HG02840 (cell line): ENCODE data around the gene KCNMA1.

Experiments used
- ATAC-seq: cut with Tn5 transposase; IDR thresholded peaks from one replicate; pipeline ENCODE4 v1.9.1; 2021; ENCODE audit warnings: mild to moderate bottlenecking, moderate library complexity, moderate number of reproducible peaks; ENCODE audit not compliant: unreplicated experiment, low FRiP score

Gene KCNMA1

GRCh38 chr10:77187376-77187999 lies 450.1 kb downstream of the KCNMA1 start:
- ATAC-seq: no peak

- ATAC-seq: no peak
Measured at GRCh38 chr10:77186936-77187335, 450.7 kb downstream of the KCNMA1 start.

DNA sequence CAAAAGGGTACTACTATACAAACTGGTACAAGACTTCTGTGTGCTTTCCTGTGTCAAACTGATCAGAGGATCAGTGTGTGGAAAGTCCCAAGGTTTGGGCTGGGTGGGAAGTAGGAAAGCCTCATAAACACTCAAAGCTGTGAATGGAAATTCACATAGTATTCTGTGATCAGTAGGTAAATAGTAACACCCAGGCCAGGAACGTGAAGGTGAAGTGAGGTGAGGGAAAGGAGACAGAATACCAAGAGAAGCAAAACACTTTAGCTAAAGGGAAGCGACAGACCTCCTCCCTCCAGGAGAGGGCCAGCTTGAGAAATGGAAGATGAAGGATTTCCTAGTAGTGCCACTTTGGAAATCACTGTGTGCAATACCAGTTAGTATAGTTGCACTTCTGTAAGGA lies 451.9 kb downstream of the KCNMA1 start:
- ATAC-seq: no peak

DNA sequence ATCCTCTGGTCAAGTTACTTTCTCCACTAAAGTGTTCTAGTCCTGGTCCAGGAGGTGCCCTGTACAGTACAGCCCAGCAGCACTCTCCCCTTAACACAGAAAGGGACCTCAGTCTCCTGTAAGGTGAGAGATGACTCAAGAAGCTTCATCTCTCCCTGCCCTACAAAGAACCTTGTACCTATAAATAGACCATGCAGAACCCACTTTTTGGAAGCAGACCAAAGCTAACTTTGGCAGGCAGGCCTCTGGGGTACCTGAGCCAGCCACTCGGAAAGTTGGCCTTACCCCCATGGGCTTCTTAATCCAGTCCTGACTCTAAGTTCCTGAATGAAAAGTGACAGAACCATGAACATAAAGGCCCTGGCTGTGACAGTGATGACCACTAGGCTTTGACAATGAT lies 454.8 kb downstream of the KCNMA1 start:
- ATAC-seq: no peak

GRCh38 chr10:77180794-77181193 lies 456.8 kb downstream of the KCNMA1 start:
- no peak for ATAC-seq

DNA sequence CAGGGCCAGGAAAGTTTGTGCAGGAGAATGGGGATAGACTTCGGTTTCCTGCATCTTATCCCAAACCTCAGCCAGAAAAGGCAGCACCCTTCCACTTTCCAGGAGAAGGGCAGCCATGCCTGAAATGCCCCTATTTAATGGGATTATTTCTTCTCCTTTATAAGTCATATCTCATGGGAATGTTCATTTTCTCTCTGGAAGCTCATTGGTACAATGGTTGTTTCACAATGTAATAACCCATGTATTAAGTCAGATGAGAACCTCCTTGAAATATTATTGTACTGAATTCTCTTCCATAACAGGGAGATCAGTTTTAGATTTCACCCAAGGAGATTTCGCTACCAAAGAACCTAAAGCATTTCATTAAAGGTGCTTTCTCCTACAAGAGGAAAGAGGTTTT lies 457.5 kb downstream of the KCNMA1 start:
- ATAC-seq: no peak

GRCh38 chr10:77179015-77179695 lies 458.5 kb downstream of the KCNMA1 start:
- ATAC-seq: no peak

- no peak for ATAC-seq
Measured at GRCh38 chr10:77177589-77177988, 460.0 kb downstream of the KCNMA1 start.

GRCh38 chr10:77177161-77177560 lies 460.4 kb downstream of the KCNMA1 start:
- ATAC-seq: no peak

- ATAC-seq: no peak
Measured at GRCh38 chr10:77176232-77176631, 461.4 kb downstream of the KCNMA1 start.

- ATAC-seq: no peak
Measured at GRCh38 chr10:77175631-77176222, 461.9 kb downstream of the KCNMA1 start.

DNA sequence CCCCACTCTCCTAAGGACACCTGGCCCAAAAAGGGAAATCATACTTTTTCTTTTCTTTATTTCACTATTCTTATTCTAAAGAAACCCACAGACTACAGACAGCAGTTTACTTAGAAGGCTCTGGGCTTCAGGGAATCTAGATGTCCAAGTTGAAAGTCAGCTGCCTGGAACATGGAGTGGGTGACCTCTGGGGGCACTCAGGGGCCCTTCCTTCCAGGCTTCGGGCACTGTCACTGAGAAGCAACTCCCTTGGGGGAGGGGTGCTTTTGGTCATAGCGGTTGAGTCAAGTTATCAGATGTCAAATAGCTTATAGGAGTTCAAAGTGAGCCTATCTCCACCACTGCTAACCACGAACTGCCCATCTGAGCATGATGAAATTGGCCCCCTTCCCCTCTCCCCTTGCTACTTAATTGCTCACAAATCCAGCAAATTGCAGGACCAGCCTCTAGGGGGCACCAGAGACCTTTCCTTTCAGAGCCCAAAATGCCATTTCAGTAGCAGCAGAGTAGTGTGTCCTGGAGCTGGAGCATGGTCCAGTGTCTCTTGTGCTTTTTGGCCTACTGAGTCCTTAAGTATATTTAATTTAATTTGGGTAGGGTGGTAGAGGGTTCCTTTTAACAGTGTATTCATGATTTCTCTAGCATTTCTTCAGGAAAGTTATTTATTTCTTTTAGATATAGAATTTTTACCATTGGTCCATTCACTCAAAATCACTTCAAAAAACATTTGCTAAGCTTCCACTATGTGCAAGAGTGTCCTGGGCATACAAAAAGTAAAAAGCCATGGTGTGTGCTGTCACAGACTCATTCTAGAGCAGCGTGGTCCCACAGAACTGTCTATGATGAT lies 463.8 kb downstream of the KCNMA1 start:
- ATAC-seq: no peak

- no peak for ATAC-seq
Measured at GRCh38 chr10:77172086-77172485, 465.5 kb downstream of the KCNMA1 start.

- ATAC-seq: no peak
Measured at GRCh38 chr10:77168861-77169260, 468.7 kb downstream of the KCNMA1 start.

DNA sequence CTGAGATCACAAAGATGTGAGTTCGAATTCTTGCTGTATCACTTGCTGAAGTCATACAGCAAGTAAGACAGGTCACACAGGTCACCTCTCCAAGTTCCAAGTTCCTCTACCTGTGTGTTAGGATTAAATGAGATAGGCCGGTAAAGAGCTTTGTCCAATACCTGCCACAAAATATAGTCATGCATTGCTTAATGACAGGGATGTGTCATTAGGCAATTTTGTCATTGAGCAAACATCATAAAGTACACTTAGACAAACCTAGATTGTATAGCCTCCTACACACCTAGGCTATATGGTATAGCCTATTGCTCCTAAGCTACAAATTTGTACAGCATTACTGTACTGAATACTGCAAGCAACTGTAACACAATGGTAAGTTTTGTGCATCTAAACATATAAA lies 469.4 kb downstream of the KCNMA1 start:
- no peak for ATAC-seq

DNA sequence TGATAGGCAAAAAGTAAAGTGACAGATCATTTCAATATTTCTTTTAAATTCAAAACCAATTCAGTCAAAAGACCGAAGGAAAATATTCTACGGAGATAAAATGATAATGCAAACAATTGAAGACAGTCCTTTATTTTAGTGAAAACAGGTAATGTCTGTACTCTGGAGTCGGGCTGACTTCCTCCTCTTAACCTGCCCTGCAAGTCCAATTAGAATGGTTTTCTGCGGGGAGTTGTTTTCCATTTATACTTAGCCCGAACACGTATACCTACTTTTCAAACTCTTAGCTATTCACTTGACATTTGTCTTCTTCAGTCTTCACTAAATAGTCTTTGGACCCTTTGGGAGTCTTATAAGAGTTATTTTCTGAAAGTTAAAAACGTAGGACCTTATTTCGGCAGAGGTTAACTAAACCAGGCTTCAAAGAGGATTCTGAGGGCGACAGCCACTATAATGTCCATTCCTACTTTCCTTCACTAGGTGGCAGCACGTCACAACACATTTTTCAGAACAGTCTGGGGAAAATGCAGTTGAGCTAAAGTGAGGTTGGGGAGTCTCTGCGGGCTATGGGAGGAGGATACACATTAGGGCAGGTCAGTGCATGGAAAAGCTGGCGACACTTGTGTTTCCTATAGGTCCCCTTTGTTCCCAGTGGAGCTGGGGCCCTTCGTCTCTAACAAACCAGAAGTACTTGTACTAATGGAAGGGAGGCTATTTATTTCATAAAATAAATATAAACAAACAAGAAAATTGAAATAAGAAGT lies 472.0 kb downstream of the KCNMA1 start:
- no peak for ATAC-seq

- no peak for ATAC-seq
Measured at GRCh38 chr10:77164616-77165311, 472.8 kb downstream of the KCNMA1 start.

GRCh38 chr10:77163670-77164348 lies 473.8 kb downstream of the KCNMA1 start:
- ATAC-seq: no peak

GRCh38 chr10:77162697-77163096 lies 474.9 kb downstream of the KCNMA1 start:
- no peak for ATAC-seq
